H9 (cell line): ENCODE results near the gene MTOR. TPM values are rescaled to one million over a fixed set of nuclear protein-coding genes. Genes with fewer than 3 reads are reported as not detected.

Source experiments
- DNase-seq: peaks from one replicate; pipeline ENCODE4 v3.0.0-alpha.2; 2017
- H2AFZ ChIP-seq: one replicate; pipeline ENCODE4 v1.6.1; 2013; ENCODE audit warnings: mild to moderate bottlenecking, low read length, control low read depth, moderate library complexity
- H2AK5ac ChIP-seq: 2 replicates; pipeline ENCODE4 v1.6.1; 2013; ENCODE audit warnings: low read length, control low read depth, mixed read lengths; ENCODE audit not compliant: insufficient read length
- H2BK120ac ChIP-seq: one replicate; pipeline ENCODE4 v1.6.1; 2013; ENCODE audit warnings: low read depth, mild to moderate bottlenecking, low read length, control low read depth, inconsistent platforms; ENCODE audit not compliant: poor library complexity, severe bottlenecking
- H2BK12ac ChIP-seq: 2 replicates; pipeline ENCODE4 v1.6.1; 2013; ENCODE audit warnings: low read length, control low read depth, mixed read lengths, low read depth; ENCODE audit not compliant: insufficient read length
- H2BK15ac ChIP-seq: 2 replicates; pipeline ENCODE4 v1.6.1; 2013; ENCODE audit warnings: low read depth, low read length, control low read depth
- H2BK20ac ChIP-seq: one replicate; pipeline ENCODE4 v1.6.1; 2013; ENCODE audit warnings: low read depth, mild to moderate bottlenecking, low read length, control low read depth, inconsistent platforms; ENCODE audit not compliant: poor library complexity, severe bottlenecking
- H2BK5ac ChIP-seq: 2 replicates; pipeline ENCODE4 v1.6.1; 2013; ENCODE audit warnings: low read length, control low read depth, mixed read lengths; ENCODE audit not compliant: insufficient read length
- H3K14ac ChIP-seq: 2 replicates; pipeline ENCODE4 v1.6.1; 2013; ENCODE audit warnings: low read length, control low read depth; ENCODE audit not compliant: insufficient read depth
- H3K18ac ChIP-seq: 2 replicates; pipeline ENCODE4 v1.6.1; 2013; ENCODE audit warnings: low read depth, mild to moderate bottlenecking, mixed read lengths, low read length, control low read depth; ENCODE audit not compliant: insufficient read length
- H3K23ac ChIP-seq: 2 replicates; pipeline ENCODE4 v1.6.1; 2013; ENCODE audit warnings: low read length, control low read depth, mixed read lengths, low read depth; ENCODE audit not compliant: insufficient read length
- H3K23me2 ChIP-seq: 2 replicates; pipeline ENCODE4 v1.6.1; 2013; ENCODE audit warnings: low read depth, mild to moderate bottlenecking, mixed read lengths, low read length, control low read depth; ENCODE audit not compliant: insufficient read length, poor library complexity, severe bottlenecking
- H3K27ac ChIP-seq: 2 replicates; pipeline ENCODE4 v1.5.1; 2013; ENCODE audit warnings: low read length, control low read depth, mixed read lengths, low read depth; ENCODE audit not compliant: insufficient read length
- H3K27me3 ChIP-seq: 2 replicates; pipeline ENCODE4 v1.6.1; 2013; ENCODE audit warnings: low read length, control low read depth, inconsistent platforms; ENCODE audit not compliant: insufficient read depth
- H3K4ac ChIP-seq: 2 replicates; pipeline ENCODE4 v1.6.1; 2013; ENCODE audit warnings: low read depth, mild to moderate bottlenecking, control low read depth, inconsistent platforms, low read length, moderate library complexity
- H3K4me1 ChIP-seq: 2 replicates; pipeline ENCODE4 v1.6.1; 2013; ENCODE audit warnings: low read length, control low read depth, inconsistent platforms; ENCODE audit not compliant: insufficient read depth
- H3K4me2 ChIP-seq: 2 replicates; pipeline ENCODE4 v1.6.1; 2013; ENCODE audit warnings: low read length, control low read depth, mixed read lengths; ENCODE audit not compliant: insufficient read length, insufficient read depth
- H3K56ac ChIP-seq: 2 replicates; pipeline ENCODE4 v1.6.1; 2013; ENCODE audit warnings: low read depth, mild to moderate bottlenecking, mixed read lengths, low read length, control low read depth; ENCODE audit not compliant: insufficient read length
- H3K79me1 ChIP-seq: 2 replicates; pipeline ENCODE4 v1.6.1; 2013; ENCODE audit warnings: low read depth, mild to moderate bottlenecking, moderate library complexity, low read length, control low read depth, inconsistent platforms; ENCODE audit not compliant: insufficient read depth, poor library complexity, severe bottlenecking
- H3K79me2 ChIP-seq: 2 replicates; pipeline ENCODE4 v1.6.1; 2013; ENCODE audit warnings: low read length, control low read depth, inconsistent platforms; ENCODE audit not compliant: insufficient read depth
- H3K9ac ChIP-seq: 2 replicates; pipeline ENCODE4 v1.6.1; 2013; ENCODE audit warnings: low read length, control low read depth, mixed read lengths; ENCODE audit not compliant: insufficient read length; ENCODE audit errors: extremely low read depth
- H3K9me3 ChIP-seq: one replicate; pipeline ENCODE4 v1.6.1; 2013; ENCODE audit warnings: low read depth, low read length, inconsistent platforms; ENCODE audit not compliant: control insufficient read depth
- H3T11ph ChIP-seq: one replicate; pipeline ENCODE4 v1.6.1; 2013; ENCODE audit warnings: mild to moderate bottlenecking, low read length, control low read depth, inconsistent platforms
- H4K20me1 ChIP-seq: one replicate; pipeline ENCODE4 v1.6.1; 2013; ENCODE audit not compliant: control insufficient read depth, insufficient read length, insufficient read depth
- H4K5ac ChIP-seq: 2 replicates; pipeline ENCODE4 v1.6.1; 2013; ENCODE audit warnings: low read depth, mild to moderate bottlenecking, mixed read lengths, low read length, control low read depth; ENCODE audit not compliant: insufficient read length
- H4K8ac ChIP-seq: replicated peaks from 2 replicates; pipeline ENCODE4 v1.6.1; 2013; ENCODE audit warnings: low read length, control low read depth, mixed read lengths, low read depth; ENCODE audit not compliant: insufficient read length
- H4K91ac ChIP-seq: 2 replicates; pipeline ENCODE4 v1.6.1; 2013; ENCODE audit warnings: low read depth, mild to moderate bottlenecking, moderate library complexity, mixed read lengths, low read length, control low read depth; ENCODE audit not compliant: insufficient read length
- H3K27ac Mint-ChIP-seq, 3 experiments: 2 replicates in 2 of 3; 3 replicates in 1 of 3; pipeline ENCODE4 v1.8.0; 2020 to 2021; ENCODE audit warnings: mixed read lengths in 3 of 3, mild to moderate bottlenecking in 1 of 3, moderate library complexity in 1 of 3
- H3K27me3 Mint-ChIP-seq: 2 replicates; pipeline ENCODE4 v1.8.0; 2021; ENCODE audit warnings: low read depth, mild to moderate bottlenecking, moderate library complexity, mixed read lengths
- H3K36me3 Mint-ChIP-seq, 3 experiments: 2 replicates in 2 of 3; 3 replicates in 1 of 3; pipeline ENCODE4 v1.8.0; 2020 to 2021; ENCODE audit warnings: low read depth in 3 of 3, mixed read lengths in 3 of 3; ENCODE audit not compliant: insufficient read depth in 1 of 3
- H3K4me1 Mint-ChIP-seq, 2 experiments: 2 replicates each; pipeline ENCODE4 v1.8.0; 2020; ENCODE audit warnings: mixed read lengths in 2 of 2
- H3K4me3 Mint-ChIP-seq, 2 experiments: 2 replicates in 1 of 2; 3 replicates in 1 of 2; pipeline ENCODE4 v1.8.0; 2020 to 2021; ENCODE audit warnings: mild to moderate bottlenecking in 2 of 2, mixed read lengths in 2 of 2, moderate library complexity in 1 of 2
- H3K9me3 Mint-ChIP-seq, 2 experiments: 2 replicates in 1 of 2; 3 replicates in 1 of 2; pipeline ENCODE4 v1.8.0; 2020; ENCODE audit warnings: mild to moderate bottlenecking in 2 of 2, mixed read lengths in 2 of 2, moderate library complexity in 1 of 2
- CTCF ChIP-seq: fragments of 200-600 bp; sonication (generic); conservative IDR thresholded peaks from 3 replicates; pipeline ENCODE4 v1.8.0; 2021; ENCODE audit warnings: antibody characterized with exemption, mild to moderate bottlenecking
- WGBS: extraction: QIAGEN DNeasy Blood & Tissue Kit; methylation state at CpG from one replicate; pipeline ENCODE4 v1.1.7; 2013; ENCODE audit warnings: missing lambda C conversion rate, low lambda C conversion rate, mixed read lengths; ENCODE audit not compliant: insufficient read length; ENCODE audit errors: extremely low coverage; 5-methylcytosine and 5-hydroxymethylcytosine counted together
- total RNA-seq: library from RNA; stranded (reverse); gene quantifications from 2 replicates; pipeline ENCODE4 v1.2.1, GENCODE V29; 2021

Gene MTOR
- total RNA-seq, 1 experiment from 2014 or later: 67.5 TPM

GRCh38 chr1:11157394-11157793 lies 105.0 kb downstream of the MTOR start:
- H4K5ac ChIP-seq: no peak overlapping the region
- H4K8ac ChIP-seq: no peak overlapping the region
- no peak overlapping the region for H2BK120ac ChIP-seq
- H4K20me1 ChIP-seq: no peaks in the 10 kb centered on the region
- no peak for DNase-seq
- no peaks in the 10 kb centered on the region for H3K27me3 Mint-ChIP-seq
- no peak overlapping the region for H2AFZ ChIP-seq
- WGBS: no CpG with 5 or more reads among the region's 8 CpGs
- H3K4me1 Mint-ChIP-seq: peaks cover 0 to 4% of the 10 kb centered on the region in 2 experiments; a peak in 2 of 4 replicates
- H3K9me3 Mint-ChIP-seq: no peaks in the 10 kb centered on the region
- H3K9ac ChIP-seq: no peak overlapping the region
- no peak overlapping the region for H3K4ac ChIP-seq
- H3T11ph ChIP-seq: no peak overlapping the region
- no peaks in the 10 kb centered on the region for H3K9me3 ChIP-seq
- H3K18ac ChIP-seq: no peak overlapping the region
- TF ChIP-seq CTCF: no peak
- 0 out of 7 replicates have a peak overlapping the region, but pooled peaks of 1 of the 3 experiments have one; percentile 31 for H3K27ac Mint-ChIP-seq
- no peaks in the 10 kb centered on the region for H3K27me3 ChIP-seq
- H2BK15ac ChIP-seq: no peak overlapping the region
- H3K27ac ChIP-seq: no peak overlapping the region
- no peak overlapping the region for H3K4me2 ChIP-seq
- H2AK5ac ChIP-seq: no peak overlapping the region
- no peaks in the 10 kb centered on the region for H3K23me2 ChIP-seq
- H3K56ac ChIP-seq: no peak overlapping the region
- H3K79me2 ChIP-seq: no peaks in the 10 kb centered on the region
- no peak overlapping the region for H4K91ac ChIP-seq
- H3K4me3 Mint-ChIP-seq: no peak overlapping the region
- H3K36me3 Mint-ChIP-seq: peaks cover 21 to 56% (median 41%) of the 10 kb centered on the region in 3 experiments; a peak in 6 of 7 replicates
- no peaks in the 10 kb centered on the region for H3K4me1 ChIP-seq
- no peak overlapping the region for H2BK5ac ChIP-seq
- no peaks in the 10 kb centered on the region for H3K79me1 ChIP-seq
- no peak overlapping the region for H2BK20ac ChIP-seq
- H3K14ac ChIP-seq: no peak overlapping the region; the same call in 1 of the 2 replicates
- H2BK12ac ChIP-seq: no peak overlapping the region
- H3K23ac ChIP-seq: no peak overlapping the region
